ENCODE measurements around the gene TAS1R2.
A peak's percentile ranks its signal among the peaks of the same experiment; 100 is the strongest.
"Not testable (repeated sequence)": the region's sequence is repeated elsewhere in the genome, so short reads cannot be mapped to it uniquely, and the experiment has no call there.

TAS1R2 gene

DNA sequence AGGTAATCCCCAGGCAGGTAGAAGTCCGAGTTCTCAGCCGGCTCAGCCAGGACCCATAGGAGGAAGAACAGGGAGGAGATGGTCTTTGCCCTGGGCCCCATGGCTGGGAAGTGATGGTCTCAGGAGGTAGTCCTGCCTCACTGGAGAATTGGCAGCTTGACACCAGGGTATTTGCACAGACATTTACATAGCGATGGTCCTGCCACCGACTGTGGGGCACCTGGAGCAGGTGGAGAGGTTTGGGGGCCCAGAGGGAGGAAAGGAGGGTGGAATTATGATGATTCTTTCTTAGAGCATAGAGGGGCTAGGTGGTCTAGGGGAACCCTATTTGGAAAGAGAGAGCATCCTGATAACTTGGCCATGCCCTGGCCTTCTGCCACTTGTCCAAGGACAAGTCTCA lies at the start of gene TAS1R2:
TAS1R2 (minus strand) TSS at position 101 of the 400 bp plus-strand sequence; CDS start at position 101, 0 bp downstream.
- no peak for DNase-seq (ENCODE audit: low read depth)

DNA sequence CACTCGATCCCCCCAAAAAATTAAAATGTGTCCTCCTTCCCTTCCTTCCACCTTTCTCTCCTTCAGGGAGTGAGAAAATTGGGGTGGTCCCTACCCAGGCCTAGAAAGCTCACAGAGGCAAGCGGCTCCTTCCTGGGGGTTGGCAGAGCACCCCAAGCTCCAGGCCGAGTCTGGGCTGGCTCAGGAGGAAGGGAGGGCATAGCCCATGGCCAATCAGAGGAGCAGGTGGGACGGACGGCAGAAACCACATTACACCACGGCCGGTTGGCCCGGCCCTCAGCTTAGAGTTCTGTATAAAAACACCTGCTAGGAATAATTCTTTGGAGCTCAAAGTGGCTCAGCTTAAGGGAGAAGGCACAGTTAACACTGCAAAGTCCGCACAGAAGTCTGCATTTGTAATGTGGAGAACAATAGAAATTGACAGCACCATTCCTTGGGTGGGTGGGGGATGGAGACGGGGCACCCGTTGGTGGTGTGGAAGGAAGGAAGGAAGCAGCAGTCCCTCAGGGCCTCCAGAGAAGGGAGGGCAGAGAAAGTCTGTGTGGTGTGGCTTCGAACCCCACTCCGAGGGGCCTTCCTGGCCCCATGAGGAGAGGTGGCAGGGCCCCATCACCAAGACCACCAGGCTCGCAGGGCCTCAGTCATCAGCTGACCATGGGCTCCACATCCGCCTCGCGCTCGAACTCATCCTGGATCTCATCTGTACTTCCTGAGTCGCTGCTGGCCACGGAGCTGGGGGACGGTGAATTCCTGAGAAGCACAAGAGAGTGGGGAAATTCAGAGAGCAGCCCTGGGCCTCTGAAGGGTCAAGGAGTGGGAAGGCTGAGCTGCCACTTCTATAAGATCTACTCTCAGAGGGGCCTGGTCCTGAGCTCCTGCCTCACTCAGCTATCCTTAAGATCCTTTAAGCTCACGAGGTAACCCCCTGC lies 48.7 kb upstream of the TAS1R2 start:
- DNase-seq (ENCODE audit: low read depth): no peak

DNA sequence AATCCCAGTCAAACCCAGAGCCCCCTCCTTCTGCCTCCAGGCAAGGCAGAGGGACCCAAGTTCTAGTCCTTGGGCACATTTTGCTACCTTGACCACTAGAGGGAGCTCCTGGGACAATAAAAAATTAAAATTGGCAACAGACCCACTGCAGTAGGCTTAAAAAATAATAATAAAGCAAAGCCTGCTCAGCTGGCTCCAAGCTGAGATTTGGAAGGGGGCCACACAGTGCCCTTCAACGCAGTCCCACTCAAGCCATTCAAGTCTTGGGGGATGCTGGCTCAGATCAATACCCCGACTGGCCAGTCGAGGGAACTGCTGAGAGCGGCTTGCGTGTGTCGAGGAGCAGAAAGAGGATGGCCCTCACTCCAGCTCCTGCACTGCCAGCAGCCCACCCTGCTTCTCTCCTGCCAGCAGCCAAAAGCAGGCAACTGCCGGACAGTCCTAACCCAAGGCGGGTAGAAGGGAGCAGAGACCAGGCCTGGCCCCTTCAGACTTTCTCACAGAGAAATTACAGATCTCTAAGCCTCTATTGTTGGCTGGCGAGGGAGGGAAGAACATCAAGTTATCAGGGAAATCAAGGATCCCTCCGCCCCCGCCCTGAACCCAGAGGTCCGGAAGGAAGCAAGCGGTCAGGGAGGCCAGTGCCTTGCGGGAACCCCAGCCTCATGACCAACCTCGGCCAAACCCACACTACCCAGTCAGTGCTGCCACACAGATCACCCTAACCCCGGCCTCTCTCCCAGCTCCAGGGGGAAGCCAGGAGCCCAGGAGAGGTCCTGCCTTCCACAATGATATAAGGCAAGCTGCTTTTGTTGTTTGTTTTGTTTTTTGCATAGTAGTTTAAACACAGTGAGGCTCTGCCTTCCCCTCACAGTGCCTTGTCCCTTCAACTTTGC lies 47.8 kb upstream of the TAS1R2 start:
- no peak for DNase-seq (ENCODE audit: low read depth)

DNA sequence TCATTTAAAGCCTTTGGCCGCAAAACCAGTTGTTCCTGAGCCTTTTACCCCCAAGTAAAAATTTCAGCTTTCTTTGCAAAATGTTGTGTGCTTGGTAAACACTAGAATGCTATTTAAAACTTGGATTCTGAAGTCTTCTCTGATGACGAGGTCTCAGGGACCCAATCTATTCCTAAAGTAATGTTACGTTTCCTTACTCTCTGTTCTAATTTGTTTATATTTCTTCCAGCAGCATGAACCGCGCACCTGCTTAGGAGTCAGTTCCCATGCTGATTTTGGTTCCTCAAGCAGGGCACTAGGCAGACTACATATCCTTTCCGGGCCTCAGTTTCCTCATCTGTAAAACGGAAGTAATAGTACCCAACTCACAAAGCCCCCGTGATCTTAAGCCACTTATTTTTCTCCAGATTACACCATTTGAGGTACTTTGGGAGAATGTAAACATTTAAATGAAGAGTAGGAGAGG lies 43.9 kb upstream of the TAS1R2 start:
- DNase-seq (ENCODE audit: low read depth): no peak

DNA sequence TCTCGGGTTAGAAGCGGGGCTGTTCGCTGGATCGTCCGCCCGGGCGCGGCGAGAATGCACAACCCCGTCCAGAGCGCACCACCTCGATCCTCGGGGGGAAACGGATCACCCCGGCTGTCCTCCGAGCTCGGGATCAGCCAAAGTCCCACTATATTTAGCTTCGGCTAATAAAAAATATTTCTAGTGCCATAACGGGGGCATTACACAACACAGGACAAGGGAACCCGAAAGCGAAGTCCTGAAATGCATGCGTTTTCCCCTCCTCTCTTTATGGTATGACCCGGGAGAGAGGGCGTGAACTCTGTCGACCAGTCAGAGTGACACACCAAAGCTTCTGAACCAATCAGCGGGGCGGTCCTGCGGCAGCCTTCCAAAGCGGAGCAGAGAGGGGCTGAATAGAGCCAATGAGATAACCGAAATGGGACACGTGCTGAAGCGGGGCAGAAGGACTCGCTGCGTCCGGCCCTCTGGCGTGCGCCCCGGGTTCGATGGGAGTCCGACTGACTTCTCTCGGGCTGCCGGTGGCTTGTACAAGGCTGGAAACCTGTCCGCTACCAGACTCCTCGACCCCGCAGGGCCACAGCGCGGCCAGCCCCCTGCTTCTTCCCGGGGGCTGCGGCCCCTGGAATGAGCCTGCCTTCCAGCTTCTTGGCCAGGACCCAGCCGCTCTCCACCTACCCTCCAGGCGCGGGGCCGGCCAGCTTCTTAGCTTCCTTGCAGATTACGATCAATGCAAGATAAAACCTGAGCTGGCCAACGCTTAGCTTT lies 43.2 kb upstream of the TAS1R2 start, which contains the start of gene ALDH4A1:
ALDH4A1 (minus strand) TSS at position 33 of the 768 bp plus-strand sequence; CDS start at position 1, 32 bp downstream.
- DNase-seq (ENCODE audit: low read depth): peak; percentile 94

DNA sequence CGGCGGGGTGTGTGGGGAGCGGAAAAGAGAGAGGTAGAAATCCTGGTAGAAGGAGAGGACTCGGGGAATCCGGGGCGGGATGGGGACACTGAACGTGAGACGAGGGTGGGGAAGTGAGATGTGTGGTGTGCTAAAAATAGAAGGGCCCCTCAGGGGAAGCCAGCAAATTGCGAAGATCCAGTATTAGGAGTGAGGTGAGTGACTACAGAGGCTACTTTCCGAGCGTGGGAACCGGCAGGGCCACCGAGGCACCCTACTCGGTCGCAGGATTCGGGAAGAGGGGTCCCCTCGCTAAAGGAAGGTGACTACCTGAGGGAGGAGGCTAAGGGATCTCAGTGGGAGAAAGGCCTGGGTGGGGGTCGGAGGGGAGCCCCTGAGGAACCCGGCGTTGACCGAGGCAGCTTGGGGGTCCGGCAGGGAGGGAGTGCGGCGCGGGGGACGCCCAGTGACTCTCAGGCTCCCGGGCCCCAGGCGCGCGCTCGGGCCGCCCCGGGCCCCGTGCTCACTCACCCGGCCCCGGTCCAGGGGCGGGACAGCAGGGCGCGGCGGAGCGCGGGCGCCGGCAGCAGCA lies 42.6 kb upstream of the TAS1R2 start:
- no peak for DNase-seq (ENCODE audit: low read depth)

DNA sequence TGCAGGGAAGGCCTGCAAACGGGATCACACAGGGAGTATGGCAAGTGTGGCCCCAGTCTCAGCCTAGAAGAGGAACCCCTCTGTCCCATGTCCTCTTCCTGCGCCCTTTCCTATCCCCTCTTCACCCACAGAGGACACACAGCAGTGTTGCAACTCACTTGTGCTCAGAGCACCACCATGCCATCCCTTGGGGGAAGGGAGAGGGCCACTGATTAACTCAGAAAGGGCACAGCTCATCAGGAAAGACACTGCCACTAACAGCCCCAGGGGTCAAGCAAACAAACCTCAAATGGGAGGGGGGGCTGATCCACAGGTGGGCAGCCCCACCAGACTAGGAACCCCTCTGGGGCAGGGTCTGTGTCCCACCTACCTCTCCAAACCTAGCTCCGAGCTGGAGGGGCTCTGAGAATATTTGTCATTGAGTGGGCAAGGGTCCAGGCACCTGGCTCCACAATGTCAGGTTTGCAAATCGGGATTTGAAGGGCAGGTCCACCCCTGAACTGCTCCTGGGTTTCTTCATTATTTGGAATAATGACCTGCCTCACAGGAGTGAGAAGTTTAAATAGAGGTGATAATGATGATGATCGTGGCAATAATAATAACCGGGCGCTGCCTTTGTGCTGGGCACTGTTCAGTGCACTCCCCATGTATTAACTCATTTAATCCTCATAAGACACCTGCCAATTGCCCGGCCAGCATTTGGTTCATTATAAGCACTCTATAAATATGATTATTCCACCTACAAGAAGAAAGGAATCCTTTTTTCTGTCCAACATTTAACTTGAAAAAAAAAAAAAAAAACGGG lies 41.9 kb upstream of the TAS1R2 start:
- no peak for DNase-seq (ENCODE audit: low read depth)

DNA sequence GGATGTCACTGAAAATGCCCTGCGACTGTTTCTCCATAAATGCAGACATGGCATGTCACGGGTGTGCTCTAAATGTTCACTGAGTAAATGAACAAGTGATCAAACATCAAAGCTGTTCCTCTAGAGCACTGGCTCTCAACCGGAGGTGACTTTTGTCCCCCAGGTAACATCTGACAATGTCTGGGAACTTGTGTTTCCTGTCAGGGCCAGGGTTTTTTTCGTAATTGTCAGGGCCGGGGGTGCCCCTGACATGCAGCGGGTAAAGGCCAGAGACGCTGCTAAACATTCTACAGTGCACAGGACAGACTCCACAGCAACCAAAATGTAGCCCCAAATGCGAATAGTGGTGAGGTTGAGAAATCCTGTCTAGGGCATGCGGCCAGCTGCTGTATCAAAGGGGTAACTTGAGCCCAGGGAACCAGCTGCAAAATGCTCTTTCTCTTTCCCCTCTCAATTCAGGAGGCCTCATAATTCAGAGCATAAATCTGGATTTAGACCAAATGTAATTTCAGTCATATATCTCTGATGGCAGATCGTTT lies 40.9 kb upstream of the TAS1R2 start:
- DNase-seq (ENCODE audit: low read depth): no peak

DNA sequence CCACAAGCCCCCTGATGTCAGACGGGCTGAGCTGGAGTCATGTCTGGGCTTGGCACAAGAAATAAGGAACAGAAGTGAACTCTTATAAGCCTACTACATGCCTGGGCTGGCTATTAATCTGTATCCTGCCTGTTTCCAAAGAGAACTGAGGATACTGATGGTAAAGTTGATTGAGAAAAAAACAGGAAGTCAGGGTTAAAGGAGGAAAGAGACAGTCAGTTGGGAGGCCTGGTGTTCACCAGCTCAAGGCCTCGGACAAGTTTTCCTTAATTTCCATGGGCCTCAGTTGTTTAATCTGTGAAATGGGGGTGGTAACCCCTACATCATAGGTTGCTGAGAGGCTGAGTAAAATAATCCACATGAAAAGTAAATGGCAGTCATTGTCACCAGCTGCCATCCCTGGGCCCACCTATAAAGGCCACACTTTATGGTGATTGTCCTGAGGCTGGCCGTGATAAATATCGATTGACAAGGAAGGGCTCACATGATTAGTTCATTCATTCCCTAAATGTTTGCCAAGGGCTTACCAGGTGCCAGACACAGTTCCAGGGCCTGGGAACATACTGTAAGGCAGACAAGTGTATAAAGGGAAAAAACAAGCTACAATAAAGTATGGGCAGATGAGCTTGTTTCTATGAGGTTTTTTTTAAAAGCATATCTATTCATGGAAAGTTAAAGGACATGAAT lies 40.0 kb upstream of the TAS1R2 start:
- DNase-seq (ENCODE audit: low read depth): no peak

DNA sequence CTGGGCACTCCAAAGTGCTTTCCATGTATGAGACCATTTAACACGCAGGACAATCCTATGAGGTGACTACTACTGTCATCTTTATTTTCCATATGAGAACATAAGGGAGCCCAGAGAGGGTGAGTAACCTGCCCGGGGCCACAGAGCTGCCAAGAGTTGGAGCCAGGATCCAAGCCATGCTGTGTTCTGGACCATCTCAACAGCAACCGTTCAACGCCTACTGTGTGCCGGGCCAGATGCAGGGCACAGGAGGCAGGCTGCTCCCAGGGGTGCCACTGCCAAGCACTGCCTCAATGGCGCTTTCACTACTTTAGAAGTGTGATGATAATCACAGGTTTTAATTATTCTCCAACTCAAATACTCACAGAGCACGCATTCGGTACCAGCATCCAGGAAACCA lies 39.1 kb upstream of the TAS1R2 start:
- no peak for DNase-seq (ENCODE audit: low read depth)

DNA sequence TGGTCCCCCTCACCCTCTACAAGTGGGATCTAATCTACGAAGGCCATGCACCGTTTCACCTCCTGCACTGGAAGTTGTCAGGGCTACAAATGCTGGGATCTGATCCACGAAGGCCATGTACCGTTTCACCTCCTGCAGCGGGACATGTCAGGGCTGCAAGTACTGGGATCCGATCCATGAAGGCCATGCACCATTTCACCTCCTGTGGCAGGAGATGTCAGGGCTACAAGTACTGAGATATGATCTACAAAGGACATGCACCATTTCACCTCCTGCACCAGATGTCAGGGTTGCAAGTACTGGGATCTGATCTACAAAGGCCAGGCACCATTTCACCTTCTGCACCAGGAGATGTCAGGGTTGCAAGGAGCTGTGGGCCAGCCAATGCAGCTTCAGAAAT lies 35.9 kb upstream of the TAS1R2 start:
- DNase-seq (ENCODE audit: low read depth): no peak

DNA sequence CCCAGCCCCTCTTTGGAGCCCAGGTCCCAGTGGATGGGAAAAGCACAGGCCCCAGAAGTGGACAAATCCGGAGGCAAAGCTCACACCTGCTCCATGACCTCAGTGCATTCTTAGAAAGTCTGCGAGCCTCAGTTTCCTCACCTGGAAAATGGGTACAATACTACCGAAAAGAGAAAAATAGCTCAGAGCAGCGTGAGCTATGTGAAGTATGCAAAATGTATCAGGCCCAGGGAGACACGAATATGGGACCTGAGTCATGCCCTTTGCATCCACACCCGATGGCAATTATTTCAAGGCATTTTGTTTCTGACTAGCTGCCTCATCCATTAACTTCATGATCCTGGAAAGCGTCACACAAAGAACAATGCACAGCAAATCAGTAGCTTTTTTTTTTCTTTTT lies 33.7 kb upstream of the TAS1R2 start:
- no peak for DNase-seq (ENCODE audit: low read depth)

DNA sequence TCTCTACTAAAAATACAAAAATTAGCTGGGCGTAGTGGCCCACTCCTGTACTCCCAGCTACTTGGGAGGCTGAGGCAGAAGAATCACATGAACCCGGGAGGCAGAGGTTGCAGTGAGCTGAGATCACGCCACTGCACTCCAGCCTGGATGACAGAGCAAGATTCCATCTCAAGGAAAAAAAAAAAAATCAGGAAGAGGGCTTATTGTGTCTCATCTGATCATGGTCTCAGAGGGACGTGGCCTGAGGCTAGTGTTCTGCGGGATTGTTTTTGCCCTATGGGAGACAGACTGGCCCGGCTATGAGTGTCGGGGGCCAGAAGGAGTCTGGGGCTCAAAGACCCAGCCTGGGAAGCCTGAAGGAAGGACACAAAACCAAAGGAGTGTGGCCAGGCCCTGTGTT lies 32.4 kb upstream of the TAS1R2 start:
- not testable (repeated sequence) for DNase-seq (ENCODE audit: low read depth)

DNA sequence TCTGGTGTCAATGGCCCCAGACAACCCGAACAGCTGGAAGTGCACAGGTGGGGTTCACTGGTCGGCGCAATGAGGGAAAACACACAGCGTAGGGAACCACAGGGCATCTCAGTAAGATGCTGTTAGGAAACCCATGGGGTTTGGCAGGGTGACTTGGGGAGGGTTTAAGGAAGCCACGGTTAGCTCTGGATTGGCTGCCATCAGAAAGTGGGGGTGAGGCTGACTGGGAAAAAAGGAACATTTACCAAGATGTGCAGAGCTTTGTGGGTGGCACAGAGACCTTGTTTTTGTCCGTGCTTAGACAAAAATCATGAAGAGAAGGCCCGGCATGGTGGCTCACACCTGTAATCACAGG lies 31.9 kb upstream of the TAS1R2 start:
- DNase-seq (ENCODE audit: low read depth): no peak

DNA sequence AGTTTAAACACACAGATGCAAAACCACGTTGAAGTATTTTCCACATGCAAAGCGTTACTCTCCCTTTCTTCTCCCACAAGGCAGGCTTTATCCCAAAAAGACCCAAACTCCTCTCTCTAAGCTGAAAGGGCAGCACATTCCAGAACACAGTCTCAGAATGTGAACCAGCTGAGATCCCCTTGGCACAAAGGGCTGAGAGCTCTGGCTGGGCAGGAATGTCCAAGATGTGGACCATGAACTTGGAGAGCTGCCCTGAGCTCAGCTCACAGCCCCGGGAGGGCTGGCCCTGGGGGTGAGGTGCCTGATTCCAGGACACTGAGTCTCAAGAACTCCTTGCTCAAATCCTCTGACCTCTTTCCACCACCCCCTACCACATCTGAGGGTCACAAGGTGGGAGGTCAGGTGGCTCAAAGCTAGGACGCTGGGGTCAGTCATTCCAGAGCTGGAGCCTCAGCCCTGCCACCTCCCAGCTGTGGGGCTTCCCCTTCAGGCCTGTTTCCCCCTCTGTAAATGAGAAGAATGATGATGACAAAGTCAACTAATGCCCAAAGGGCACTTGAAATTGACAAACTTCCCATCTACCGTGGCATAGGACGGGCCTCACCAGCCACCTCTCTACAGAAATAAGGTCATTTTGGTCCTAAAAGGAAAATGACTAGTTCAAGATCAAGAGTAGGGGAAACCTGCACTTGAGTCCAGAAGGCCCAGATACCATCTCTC lies 31.4 kb upstream of the TAS1R2 start:
- DNase-seq (ENCODE audit: low read depth): peak; percentile 53

DNA sequence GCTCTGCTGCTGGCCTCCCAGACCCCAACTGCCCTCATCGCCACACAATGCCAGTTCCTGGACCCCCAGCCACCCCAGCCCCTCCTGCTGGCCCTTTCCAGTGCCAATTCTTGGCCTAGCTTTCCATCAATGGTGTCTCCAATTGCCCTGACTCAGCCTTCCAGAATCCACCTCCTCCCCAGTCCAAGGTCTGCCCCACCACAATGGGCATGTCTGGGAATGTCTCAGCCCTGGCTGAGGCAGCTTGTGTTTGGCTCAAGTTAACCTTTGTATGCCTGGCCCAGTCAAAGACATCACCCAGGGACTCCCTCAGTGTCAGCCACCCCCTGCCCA lies 26.5 kb upstream of the TAS1R2 start:
- peak; percentile 46 for DNase-seq (ENCODE audit: low read depth)

DNA sequence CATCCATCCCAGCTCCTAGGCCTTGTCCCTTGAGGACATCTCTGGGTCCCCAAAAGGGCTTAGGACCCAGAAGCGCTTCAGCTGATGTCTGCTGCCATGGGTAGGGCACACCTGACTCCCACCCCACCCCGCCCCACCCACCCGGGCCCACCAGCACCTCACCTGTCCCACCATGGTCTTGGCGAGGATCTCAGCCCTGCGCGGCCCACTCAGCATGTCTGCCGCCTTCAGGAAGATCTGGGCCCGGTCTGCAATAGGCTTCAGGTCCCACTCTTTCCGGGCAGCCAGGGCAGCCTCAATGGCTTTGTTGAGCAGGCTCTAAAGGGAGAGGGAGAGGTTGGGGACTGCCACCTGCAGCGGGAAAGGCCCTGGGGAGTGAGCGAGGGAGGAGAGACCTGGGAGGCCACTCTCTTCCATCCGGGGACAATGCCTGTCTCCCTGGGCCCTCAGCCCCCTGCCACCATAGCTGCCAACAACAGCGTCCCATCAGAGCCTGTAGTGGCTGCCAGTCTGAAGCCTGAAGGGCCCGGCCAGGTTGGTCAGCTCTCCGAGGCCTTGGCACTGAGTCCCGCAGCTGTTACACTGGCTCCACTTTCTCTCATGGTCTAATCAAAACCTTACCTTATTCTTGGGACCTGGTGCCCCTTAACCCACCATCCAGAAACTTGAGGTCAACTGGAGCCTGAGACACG lies 26.0 kb upstream of the TAS1R2 start:
- no peak for DNase-seq (ENCODE audit: low read depth)

DNA sequence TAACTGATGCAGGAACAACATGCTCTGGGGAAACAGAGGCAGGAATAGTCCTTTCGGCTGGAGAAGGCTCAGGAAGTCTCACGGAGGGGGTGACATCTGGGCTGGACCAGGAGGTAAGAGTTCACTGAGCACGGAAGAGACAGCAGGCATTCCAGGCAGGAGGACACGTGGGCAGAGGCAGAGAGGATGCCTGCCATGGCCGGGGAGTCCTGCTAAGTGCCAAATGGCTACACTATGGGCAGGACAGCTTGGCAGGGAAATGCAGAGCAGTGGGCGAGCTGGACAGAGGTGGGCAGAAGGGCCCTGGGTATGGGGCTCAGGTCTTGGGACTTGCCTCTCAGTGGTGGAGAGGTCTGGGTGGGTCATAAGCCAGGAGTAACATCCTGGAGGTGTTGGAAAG lies 25.3 kb upstream of the TAS1R2 start:
- DNase-seq (ENCODE audit: low read depth): no peak

DNA sequence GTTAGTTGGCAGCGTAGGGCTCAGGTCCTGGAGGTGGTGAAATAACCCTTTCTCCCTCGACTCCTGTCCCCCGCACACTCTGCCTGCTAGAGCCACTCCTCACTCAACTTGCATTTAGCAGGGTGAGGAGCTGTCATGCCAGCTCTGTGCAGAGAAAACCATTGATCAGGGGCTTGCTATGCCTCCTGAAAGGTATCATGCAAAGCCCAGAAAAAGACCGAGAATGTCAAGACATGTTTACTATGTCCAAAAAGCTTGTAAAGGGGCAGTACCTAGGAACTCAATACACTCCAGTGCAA lies 24.9 kb upstream of the TAS1R2 start:
- DNase-seq (ENCODE audit: low read depth): no peak

Measured in GM04503 (cell line).